ENCODE data around the gene MAML2.

Gene MAML2

GRCh38 chr11:96177146-96177545, 165.8 kb downstream of the MAML2 start:
- DNase-seq: no peak

GRCh38 chr11:96173906-96174305, 169.1 kb downstream of the MAML2 start:
- no peak for DNase-seq

GRCh38 chr11:96173422-96173821, 169.6 kb downstream of the MAML2 start:
- DNase-seq: no peak

DNA sequence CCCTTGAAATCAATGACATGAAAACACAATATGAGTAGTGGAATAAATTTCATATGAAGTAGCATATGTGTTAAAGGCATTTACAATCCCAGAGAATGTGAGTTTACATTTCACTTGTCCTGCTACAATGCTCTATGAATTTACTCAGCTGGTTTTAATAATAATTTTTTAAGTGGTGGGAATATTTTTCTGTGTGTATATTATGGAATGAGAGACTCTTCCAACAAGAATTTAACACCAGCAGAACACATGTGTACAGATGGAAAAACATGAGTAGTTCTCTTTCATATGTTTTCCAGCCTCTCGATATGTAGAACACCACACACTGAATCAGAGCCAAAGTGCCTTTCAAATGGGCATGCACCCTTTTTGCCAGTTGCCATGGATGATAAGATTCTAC, 170.4 kb downstream of the MAML2 start:
- DNase-seq: no peak

DNA sequence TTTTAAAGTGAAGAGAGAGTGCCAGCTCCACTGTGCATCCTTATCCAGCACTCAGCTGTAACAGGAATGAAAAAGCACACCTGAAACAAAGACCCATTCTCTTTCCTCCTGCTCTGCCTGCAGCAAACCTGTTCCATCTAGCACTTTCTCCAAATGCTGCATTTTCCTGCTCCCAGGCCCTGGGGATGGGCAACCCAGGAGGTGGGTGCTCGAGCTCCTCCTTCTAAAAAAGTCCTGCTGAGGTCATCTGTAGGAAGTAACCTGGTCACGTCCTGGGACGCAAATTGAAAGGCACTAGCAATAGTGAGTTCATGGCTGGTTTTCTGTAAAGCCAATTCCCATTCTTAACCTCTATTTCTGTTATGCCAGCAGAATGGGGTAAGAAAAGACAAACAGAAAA, 173.7 kb downstream of the MAML2 start:
- DNase-seq: no peak

GRCh38 chr11:96168623-96169022, 174.4 kb downstream of the MAML2 start:
- DNase-seq: no peak

DNA sequence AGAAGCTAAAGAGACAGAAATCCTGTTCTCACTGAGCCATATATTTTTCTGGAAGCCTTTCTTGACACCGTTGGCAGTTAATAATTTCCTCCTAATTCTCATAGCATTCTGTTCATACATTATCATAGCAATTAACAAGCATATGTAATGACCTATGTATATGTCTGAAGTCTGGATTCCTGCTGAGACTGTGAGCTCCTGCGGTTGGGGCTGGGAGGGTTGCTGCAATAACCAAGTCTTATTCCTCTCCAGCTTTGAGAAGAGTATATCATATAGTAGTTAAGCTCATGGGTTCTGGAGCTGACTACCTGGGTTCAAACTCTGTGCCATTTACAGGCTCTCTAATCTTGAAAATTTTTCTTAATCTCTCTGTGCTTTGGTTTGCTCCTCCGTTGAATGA, 175.2 kb downstream of the MAML2 start:
- no peak for DNase-seq

DNA sequence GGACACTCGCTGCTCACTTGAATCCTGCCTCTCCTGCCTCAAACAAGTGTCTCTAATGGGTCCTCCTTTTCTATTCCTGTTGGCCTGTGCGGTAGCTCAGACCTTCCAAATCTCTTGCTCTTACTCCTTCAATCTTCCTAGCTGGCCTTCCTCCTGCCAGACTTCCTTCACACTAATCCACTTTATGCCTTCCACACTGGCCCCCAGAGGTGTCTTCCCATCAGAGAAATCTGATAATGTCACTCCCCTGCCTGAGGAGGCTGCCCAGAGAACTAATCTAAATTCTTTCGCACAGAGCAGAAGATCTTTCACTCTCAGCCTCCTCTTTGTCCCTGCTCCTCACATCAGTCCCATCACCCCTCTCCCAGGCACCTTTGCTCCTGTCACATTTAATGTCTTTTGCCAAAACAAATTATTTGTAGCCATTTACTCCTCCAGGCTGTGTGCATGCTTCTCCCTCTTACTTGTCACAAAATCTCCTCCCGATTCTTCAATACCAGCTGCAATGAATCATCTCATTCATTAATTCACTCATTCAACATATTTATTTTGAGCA, 175.7 kb downstream of the MAML2 start:
- no peak for DNase-seq

DNA sequence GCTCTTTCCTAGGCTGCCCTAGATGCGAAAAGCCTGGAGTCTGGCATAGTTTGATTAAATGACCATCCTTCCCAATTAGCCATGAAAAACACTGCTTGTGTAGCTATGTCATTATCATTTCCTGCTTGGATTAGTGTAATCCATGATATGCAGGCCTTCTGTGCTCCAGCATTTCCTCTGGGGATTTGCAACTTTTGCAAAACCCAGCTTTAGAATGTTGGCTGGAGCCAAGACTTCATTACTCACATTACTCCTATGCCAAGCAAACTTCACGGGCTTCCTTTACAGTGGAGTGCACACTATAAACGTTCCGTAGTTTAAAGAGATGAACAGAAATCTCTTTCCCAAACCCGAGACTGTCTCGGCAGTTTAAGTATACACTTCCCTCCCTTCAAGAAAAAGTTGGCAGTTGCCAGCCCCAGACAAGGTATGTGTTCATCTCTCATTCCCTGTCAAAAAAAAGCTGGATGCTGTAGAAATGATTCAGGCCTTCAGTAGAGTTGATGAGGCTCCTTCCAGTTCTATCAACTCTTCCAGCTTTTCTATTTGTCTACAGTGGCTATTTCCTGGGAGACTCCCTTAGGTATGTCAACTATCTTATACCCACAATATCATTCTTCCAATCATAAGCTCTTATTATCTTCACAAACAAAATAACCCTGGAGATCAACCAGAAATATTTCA, 180.0 kb downstream of the MAML2 start:
- no peak for DNase-seq

GRCh38 chr11:96161307-96162089, 181.5 kb downstream of the MAML2 start:
- DNase-seq: no peak

DNA sequence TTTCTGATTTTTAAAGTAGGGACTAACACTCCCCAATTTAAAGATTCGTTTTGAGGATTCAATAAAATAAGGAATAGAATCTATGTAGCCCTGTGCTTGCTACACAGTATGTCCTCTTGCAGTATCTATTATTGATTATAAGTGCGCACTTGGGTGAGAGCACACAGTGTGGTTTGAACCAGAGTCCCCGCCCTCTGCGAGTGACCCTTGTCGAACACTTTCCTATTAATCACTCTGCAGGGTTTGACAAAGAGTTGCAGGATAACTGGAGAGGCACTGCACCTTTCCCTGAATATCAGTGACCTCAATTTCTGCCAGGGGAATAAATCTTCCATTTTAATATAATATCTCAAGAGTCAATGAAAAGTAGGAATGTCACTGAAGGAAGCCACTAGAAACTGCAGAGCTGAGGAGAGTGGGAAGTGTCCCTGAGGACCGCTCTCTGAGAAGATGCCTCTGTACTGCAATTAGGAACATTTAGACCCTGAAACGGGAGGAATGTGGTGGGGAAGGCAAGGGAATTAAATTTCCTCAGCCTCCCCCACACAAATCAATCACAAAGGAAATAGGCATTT, 182.2 kb downstream of the MAML2 start:
- no peak for DNase-seq

GRCh38 chr11:96159968-96160367, 183.0 kb downstream of the MAML2 start:
- no peak for DNase-seq

DNA sequence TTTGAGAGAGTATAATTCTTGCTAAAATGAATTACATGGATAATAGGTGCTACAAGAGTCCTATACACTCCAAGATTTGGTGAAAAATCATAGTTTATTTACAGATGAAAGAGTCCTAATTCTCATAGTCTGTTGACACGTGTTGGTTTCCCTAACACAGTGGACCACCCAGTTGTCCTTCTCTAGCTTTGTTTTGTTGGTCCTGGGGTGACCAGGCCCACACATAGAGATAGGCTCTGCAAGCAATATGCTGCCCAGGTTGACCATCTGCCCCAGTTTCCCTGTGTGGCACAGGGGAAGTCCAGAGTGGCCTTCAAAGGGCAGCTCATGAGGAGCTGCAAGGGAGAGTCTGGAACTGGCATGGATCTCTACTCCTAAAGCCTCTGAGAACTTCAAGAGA, 184.9 kb downstream of the MAML2 start:
- DNase-seq: no peak

GRCh38 chr11:96157517-96157873, 185.5 kb downstream of the MAML2 start:
- DNase-seq: no peak

DNA sequence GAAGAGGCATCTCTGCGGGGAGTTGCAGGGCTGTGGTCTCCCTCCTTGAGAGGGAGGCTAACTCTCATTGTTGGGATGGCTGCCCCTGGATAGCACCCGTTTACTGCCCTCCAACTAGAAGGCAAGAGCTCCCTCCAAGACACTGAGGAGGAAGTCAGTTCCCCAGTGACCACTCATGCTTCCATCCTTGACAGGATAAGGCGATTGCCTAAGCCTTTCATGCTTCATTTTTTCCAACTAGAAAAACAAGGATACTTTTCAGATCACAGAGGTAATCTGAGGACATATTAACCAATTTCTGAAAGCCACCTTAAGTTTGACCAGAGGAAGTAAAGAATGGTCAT, 186.6 kb downstream of the MAML2 start:
- DNase-seq: no peak

DNA sequence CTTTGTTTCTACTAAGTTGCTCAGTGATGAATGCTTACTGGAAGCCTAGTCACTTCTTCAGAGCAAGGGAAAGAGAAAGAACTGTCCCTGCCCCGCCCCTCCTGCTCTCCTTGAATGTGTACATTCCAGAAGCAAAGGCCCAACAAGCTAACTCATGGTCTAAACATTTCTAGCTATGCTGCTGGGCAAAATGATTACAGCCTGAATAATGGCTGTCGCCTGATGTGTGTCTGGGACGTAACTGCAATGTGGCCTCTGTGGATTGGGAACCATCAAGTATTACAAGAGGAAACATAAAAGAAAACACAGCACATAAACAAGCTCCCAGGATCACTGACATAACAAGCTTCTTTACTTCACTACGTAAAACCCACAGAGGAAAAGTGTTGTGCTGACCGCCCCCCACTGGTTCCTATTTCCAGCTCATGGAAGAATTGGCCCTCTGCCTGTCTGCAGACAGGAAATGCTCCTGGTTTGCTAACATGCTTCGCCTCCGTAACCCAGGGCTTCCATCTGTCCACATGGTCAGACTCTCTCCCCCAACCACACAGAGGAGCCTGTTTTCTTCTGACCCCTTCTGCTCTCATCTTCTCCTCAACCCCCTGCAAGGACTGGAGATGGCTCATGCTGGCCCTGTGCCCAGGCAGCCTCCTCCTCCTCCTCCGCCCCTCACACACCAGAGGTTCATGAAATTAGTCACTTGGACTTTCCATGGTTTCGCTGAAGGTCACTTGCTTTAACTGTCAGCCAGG, 187.2 kb downstream of the MAML2 start:
- no peak for DNase-seq

DNA sequence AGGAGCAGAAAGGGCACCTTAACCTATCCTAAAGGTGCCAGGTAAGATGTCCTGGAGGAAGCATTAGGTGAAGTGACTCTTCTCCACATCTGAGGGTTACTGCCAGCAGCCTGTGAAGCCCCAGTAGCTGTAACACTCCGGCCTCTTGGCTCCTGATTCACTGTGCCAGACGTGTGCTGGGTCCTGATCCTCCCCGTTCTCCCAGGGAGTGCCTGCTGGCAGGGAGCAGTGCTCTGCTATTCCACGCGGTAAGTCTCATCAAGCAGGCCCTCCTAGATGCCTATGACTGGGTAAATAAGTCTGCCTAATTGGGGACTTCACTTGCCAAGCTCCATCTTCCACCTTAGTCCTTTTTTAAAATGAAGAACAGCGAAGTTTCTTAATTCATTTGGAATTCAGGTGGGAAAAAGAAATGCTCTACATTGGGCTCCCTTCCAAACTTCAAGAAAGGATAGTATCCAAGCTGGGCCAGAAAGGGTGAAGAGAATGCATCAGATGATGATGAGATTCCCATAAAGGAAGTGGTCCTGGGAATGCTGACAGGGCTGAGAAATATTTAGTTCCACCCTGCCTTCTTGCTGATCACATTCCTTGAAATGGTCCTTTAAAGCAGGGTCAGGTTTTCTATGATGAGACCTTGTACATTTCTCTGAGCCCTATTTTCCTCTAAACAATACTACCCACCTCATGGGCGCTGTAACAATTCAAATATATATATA, 188.0 kb downstream of the MAML2 start:
- no peak for DNase-seq

- DNase-seq: no peak
Observed at GRCh38 chr11:96152623-96153022, 190.4 kb downstream of the MAML2 start.

- DNase-seq: no peak
Observed at GRCh38 chr11:96151501-96151900, 191.5 kb downstream of the MAML2 start.

- DNase-seq: no peak
Observed at GRCh38 chr11:96150609-96151008, 192.4 kb downstream of the MAML2 start.

DNA sequence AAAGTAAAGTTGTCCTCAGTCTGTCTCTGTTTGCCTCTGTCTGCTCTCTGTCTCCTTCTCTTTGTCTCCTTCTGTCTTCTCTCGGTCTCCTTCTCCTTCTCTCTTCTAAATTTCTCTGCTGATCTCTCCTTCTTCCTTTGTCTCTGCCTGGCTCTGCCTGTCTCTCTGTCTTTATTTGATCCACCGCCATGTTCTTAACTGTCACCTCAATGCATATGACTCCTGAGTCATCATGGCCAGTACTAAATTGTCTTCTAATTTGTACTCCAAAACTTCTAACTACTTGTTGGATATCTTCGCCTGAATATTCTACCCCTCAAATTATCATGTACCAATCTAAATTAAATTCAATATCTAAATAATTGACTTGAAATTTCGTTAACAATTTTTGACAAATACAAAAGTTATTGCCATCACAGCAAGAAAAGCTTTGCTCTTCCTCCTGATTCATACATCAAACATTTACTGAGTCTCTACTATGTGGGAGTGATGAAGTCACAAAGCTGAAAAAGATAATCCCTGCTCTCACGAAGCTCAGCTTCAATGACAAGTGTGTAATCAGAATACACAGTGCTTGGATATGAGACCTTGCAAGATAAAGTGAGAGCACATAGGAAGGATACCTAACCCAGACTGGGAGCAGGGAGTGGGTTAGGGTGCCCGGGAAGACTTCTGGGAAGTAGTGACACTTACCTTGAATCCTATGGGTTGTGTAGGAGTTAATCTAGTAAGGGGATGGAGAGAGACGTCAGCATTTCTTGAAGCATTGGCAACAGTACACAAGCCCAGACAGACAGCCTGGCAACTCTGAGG, 193.0 kb downstream of the MAML2 start:
- DNase-seq: no peak

Data from effector CD8-positive, alpha-beta T cell (primary cell).